GM19397 (cell line): ENCODE results near the gene SDC4.

Experiments
- ATAC-seq: cut with Tn5 transposase; IDR thresholded peaks from one replicate; pipeline ENCODE4 v1.9.1; 2021; ENCODE audit warnings: mild to moderate bottlenecking, moderate library complexity; ENCODE audit not compliant: unreplicated experiment

Gene SDC4

DNA sequence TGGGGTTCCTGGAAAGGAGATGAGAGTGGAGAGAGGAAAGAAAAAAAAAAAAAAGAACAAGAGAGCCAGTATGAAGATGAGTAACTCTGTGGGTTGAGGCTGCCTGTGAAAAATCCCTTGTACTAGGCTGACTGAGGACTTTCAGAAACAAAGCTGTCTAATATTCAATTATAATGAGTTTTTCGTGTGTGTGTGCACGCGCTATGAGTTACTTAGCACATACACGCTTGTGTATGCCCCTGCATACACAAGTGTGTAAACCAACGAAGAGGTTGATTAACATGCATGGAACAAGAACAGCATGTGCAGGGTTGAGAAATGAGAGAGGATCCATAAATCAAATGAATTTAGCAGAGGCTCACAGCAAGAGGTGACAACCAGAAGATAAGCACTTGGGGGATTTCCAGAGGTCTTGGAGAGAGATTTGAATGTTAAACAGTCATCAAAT is 46.4 kb downstream of the SDC4 start:
- no peak for ATAC-seq

DNA sequence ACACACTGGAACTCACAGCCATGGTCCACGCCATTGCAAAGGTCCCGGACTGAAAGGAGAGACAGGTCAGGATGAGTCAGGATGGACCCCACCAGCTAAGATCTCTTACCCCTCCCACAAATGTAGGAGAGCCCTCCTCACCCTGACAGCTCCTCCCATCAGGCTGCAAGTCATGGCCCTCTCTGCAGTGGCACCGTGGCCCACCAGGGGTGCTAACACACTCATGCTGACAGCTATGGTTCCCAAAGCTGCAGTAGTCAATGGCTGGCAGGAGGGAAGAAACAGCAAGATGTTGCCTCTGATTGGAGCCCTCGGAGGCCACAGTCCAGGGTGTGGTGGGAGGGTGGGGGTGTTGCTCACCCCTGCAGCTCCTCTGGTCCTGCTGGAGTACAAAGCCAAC is 47.3 kb downstream of the SDC4 start:
- no peak for ATAC-seq

DNA sequence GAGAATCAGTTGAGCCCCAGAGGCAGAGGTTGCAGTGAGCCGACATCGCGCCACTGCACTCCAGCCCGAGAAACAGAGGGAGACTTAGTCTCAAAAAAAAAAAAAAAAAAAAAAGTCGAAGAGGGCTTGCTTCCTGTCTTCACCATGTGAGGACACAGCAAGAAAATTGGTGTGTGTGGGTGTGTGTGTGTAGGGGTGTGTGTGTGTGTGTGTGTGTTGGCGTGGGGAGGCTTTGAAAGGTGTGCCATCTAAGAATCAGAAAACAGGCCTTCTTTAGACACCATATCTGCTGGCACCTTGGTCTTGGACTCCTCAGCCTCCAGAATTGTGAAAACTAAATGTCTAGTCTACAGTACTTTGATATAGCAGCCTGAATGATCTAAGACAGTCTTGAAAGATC is 48.4 kb downstream of the SDC4 start:
- no peak for ATAC-seq

DNA sequence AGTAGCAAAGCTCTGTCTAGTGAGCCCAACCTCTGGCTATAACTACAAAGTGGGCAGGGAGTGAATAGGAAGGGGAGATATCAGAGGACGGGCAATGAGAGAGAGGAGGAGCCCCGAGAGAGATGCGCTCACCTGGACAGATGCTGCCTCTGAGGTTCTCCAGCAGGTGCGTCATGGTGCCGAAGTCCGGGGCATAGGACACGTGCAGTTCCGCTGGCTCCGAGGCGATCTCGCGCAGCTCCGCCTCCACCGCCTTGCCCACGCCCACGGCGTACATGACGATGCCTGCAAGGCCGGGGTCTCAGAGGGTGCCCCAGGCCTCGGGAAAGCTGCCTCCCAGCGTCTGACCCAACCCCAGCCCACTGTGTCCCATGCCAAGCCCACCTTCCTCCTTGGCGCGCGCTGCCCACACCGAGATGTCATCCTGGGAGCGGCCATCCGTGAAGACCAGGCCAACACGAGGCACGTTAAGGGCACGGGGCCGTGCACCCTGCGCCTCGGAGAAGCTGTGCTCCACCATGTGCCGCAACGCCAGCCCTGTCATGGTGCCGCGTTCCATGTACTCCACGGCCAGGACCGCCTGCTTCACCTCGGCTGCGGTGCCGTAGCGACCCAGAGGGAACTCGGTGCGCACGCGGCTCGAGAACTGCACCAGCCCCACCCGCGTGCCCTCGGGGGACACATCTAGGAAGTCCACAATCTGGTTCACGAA is 50.3 kb downstream of the SDC4 start:
- no peak for ATAC-seq

DNA sequence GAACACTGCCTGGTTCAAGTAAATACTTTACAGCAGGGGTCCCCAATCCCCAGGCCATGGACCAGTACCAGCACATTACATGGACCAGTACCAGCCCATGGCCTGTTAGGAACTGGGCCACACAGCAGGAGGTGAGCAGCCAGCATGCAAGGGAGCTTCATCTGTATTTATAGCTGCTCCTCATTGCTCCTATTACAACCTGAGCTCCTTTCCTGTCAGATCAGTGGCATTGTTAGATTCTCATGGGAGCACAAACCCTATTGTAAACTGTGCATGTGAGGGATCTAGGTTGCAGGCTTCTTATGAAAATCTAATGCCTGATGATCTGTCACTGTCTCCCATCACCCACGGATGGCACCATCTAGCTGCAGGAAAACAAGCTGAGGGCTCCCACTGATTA is 53.6 kb downstream of the SDC4 start:
- ATAC-seq, result no peak

DNA sequence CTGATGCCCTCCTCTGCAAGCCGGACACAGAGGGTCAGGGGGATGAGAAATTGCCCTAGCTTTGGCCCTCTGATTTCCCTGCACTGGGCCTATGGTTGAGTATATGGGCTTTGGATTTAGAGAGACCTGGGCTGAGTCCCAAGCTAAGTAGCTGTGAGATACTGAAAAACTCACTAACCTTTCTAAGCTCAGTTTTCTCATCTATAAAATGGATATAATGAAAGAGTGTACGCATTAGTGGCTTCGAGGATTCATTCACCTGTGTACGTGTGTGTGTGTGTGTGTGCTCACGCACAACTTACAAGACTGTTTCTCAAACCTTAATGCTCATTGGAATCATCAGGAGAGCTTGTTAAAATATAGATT is 54.2 kb downstream of the SDC4 start:
- no peak for ATAC-seq

DNA sequence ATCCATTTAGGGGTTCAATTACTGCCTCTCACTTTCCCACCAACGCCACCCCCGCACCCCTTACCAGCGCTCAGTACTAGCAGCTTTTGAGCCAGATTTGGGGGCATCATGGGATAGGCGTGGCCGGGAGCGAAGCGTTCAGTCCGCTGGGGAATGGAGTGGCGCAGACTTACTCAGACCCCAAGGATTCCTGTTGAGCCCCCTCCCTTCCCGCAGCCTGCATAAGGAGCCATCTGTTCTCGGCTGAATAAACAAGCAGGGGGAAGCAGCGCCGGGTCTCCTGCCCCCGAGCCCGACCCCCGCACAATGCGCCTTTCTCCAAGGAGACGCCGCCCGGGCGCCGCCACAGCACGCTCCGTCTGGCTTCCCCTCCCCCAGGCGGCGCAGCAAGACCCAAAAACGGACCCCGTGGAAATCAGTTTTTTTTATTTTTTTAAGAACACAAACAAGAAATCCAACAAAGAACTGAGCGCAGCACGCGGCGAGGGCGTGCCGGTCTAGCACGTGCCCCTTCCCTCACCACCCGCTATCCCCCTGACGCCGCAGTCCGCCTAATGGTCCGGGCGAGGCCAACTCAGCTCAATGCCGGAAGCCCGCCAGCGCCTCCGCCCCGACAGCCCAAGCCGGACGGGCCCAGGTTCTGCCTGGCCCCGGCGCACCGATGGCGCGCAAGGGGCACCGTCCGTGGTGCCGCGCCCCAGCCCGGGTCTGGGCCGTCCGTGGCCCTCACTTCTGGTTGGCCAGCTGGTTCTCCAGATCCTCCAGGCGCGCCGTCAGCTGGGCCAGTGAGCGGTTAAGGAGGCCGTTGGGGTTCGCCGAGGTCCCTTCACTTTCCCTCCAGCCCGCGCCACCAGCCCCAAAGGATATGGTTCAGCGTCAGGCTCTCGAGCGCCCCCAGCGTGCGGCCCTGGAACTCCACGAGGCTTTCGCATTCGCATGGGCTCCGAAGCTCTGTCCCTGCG is 54.9 kb downstream of the SDC4 start:
- ATAC-seq, result no peak

- no peak for ATAC-seq
These were observed 55.9 kb downstream of the SDC4 start for GRCh38 chr20:45292343-45292742.

GRCh38 chr20:45291526-45291925 is 56.7 kb downstream of the SDC4 start:
- ATAC-seq, result no peak

GRCh38 chr20:45290677-45291355 is 57.4 kb downstream of the SDC4 start:
- ATAC-seq, result no peak

DNA sequence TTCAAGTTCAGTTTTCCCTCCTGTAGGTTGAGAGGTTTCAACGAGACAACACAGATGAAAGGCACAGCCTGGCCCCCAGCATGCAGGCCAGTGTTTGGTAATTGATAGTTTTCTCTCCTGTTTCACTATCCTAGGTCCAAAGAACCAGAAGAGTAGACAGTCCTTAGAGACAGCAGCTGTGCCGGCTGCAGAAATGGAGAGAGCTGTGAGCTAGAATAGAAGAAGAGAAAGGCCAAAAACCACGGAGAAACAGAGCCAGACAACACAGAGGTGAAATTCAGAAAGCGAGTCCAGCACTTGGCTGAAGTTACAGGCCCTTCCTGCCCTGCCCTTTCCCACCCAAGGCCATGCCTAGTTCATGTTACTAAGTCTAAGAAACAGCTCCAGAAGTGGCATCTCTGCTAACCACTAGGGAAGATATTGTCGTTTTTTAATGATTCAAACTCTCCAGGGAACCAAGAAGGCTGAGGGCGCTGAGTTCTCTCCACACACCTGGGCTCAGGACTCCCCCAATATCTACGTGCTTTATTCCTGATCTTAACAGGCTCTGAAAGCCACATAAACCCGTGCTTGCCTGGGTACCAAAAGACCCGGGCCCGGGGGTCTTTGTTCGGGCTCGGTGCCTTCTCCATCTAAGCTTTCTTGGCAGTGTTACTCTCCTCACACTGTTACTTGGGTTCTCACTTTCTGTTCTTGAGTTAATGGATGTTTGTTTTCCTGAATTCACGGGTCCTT is 58.1 kb downstream of the SDC4 start:
- no peak for ATAC-seq

- no peak for ATAC-seq
These were observed 59.4 kb downstream of the SDC4 start for GRCh38 chr20:45288860-45289259.

DNA sequence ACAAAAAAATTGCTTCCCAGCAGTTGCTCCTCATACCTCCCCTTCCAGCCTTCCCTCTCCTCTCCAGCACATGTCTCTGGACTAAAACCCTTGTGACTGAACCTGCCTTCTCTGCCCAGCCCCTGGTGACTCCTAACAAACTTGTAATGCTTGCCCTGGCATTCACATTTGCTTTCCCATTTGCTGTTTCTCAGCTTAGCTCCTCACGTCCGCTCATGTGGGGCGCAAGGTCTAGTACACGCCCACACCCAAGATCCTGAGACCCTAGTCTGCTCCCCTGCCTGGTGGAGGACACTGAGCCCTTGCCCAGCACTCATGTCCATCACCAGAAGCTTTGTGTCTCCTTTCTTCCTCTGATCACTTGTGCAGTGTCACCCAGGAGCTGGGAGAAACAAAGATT is 59.8 kb downstream of the SDC4 start:
- ATAC-seq, result no peak

GRCh38 chr20:45283551-45284057 is 64.6 kb downstream of the SDC4 start:
- ATAC-seq, result no peak

DNA sequence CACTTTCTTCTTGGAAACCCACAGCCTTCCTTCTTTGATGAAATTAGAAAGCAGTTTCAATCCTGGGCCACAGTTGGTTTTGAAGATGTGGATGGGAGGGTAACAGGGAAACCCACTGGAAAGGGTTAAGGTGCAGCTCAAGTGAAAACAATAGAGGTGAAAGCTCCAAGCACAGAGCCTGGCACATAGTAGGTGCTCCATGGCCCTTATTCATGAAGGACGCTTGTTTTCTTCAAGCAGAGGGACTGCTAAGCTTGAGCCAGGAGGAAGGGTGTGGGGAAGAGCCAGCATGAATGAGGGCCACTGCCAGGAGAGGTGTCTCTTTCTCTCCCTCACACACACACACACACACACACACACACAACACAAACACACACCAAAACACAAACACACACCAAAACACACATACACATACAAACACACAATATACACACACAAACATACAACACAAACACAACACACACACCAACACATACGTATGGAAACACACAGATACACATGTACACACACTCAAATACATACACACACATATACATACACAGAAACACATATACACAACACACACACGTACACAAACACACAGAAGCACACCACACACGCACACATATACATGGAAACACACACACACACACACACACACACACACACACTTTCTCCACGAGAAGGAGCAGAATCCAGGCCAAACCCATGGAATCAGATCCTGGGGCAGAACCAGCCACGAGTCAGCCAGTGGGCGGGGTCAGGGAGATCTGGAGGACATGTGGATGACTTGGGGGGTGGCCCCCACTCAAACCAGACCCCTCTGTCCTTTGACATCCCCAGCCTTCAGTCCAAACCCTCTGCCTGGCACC is 65.3 kb downstream of the SDC4 start:
- ATAC-seq, result no peak

DNA sequence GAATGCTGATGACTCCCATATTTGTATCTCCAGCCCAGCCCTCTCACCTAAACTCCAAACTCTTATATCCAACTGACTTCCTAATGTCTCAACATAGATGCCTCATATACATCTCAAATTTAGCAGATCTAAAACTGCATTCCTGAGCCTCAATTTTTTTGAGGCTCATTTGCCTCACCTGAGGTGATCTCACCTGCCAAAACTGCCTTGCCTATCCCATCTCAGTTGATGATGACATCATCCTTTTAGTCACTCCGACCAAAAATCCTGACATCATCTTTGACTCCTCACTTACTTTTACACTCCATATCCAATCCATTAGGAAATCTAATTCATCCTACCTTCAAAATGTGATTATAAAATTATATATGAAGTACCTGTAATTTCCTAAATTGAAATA is 68.2 kb downstream of the SDC4 start:
- ATAC-seq, result no peak

DNA sequence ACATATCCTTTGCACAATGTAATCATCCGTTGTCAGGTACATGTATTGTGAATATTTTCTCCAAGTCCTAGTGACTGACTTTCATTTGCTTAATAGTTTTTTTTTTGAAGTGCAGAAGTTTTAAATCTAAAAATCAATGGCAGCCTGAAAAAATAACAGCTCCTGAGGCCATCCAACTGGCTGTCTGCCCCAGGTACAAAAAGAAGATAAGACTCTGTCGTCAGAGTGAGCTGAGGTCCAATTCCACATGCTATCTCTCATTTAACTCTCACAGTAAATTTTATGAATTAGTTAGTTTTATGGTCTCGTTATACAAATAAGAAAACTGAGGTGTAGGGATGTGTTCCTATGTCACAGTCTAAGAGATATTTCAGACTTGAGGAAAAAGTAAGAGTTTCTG is 72.9 kb downstream of the SDC4 start:
- ATAC-seq, result no peak
